Upper lobe of left lung (tissue), 6 donors: Measurements from ENCODE around the gene IL36G. TPM values are rescaled to one million over a fixed set of nuclear protein-coding genes. Genes with fewer than 3 reads are reported as not detected.

Experiments
- ATAC-seq, 2 donors: fragments of 200-7000 bp; cut with Tn5 transposase; one replicate each; pipeline ENCODE4 v1.9.1; 2022; ENCODE audit warnings: mild to moderate bottlenecking in 2 of 2, moderate library complexity in 2 of 2; ENCODE audit not compliant: low FRiP score in 2 of 2
- DNase-seq, 2 donors: peaks; one replicate each; pipeline ENCODE4 v3.0.0-alpha.2; 2019 to 2020
- H3K27ac ChIP-seq, 4 donors: fragments of 200-600 bp; sonication (generic); one replicate each; pipeline ENCODE4 v1.5.1; 2016 to 2019
- H3K27me3 ChIP-seq, 4 donors: fragments of 200-600 bp; sonication (generic); one replicate each; pipeline ENCODE4 v1.5.1; 2017 to 2019
- H3K36me3 ChIP-seq, 4 donors: fragments of 200-600 bp; sonication (generic); one replicate each; pipeline ENCODE4 v1.5.1; 2016 to 2019
- H3K4me1 ChIP-seq, 4 donors: fragments of 200-600 bp; sonication (generic); one replicate each; pipeline ENCODE4 v1.5.1; 2018 to 2019
- H3K4me3 ChIP-seq, 4 donors: fragments of 200-600 bp; sonication (generic); one replicate each; pipeline ENCODE4 v1.5.1; 2017 to 2019; ENCODE audit warnings: mild to moderate bottlenecking in 2 of 4, moderate library complexity in 1 of 4
- H3K9me3 ChIP-seq, 4 donors: fragments of 200-600 bp; sonication (generic); one replicate each; pipeline ENCODE4 v1.5.1; 2018 to 2019
- CTCF ChIP-seq, 6 experiments: fragments of 450-650 bp in 4 of 6; fragments of 200-600 bp in 2 of 6; sonication (generic) in 2 of 6; IDR thresholded peaks; one replicate each; pipeline ENCODE4 v1.5.1; 2016 to 2019; ENCODE audit warnings: antibody characterized with exemption in 6 of 6
- EP300 ChIP-seq, 4 donors: sonication (generic); formaldehyde crosslinking; IDR thresholded peaks; one replicate each; pipeline ENCODE4 v1.5.1; 2017; ENCODE audit warnings: antibody characterized with exemption in 4 of 4, control low read depth in 2 of 4
- POLR2A ChIP-seq, 4 donors: fragments of 450-650 bp; IDR thresholded peaks; one replicate each; pipeline ENCODE4 v1.5.1; 2016 to 2017; ENCODE audit warnings: antibody characterized with exemption in 4 of 4, mild to moderate bottlenecking in 2 of 4
- POLR2AphosphoS5 ChIP-seq, 2 donors: sonication (generic); formaldehyde crosslinking; IDR thresholded peaks; one replicate each; pipeline ENCODE4 v1.5.1; 2017; ENCODE audit warnings: antibody characterized with exemption in 2 of 2
- WGBS, 2 donors: methylation state at CpG; one replicate each; pipeline ENCODE4 v1.1.5; 2017 to 2018; 5-methylcytosine and 5-hydroxymethylcytosine counted together
- total RNA-seq, 6 donors: library from RNA; depleted of rRNA in 4 of 6; stranded (reverse); fragments of >200 nt in 4 of 6; gene quantifications; one replicate each; pipeline versions ENCODE4 v1.1.0 to v1.2.1, GENCODE V29; 2016 to 2021
- donor health status: DM: no; HTN: no; CAD: no; lungs with moderate emphysema.
- donor health status: DM: no; HTN: yes; CAD: no; lungs with severe emphysema.

Gene IL36G
- total RNA-seq, 6 donors from 2014 or later, result not detected

- no peaks in the 10 kb centered on the region for H3K9me3 ChIP-seq
- H3K4me3 ChIP-seq, result no peak overlapping the region
- ATAC-seq (no peak), DNase-seq (no peak)
- H3K36me3 ChIP-seq, result no peaks in the 10 kb centered on the region
- TF ChIP-seq CTCF (IDR thresholded peaks at IDR 0.05) (no peak), POLR2AphosphoS5 (IDR thresholded peaks at IDR 0.05) (no peak), EP300 (IDR thresholded peaks at IDR 0.05) (no peak), POLR2A (IDR thresholded peaks at IDR 0.05) (no peak)
- H3K27me3 ChIP-seq, result no peaks in the 10 kb centered on the region
- H3K27ac ChIP-seq, result no peak overlapping the region
- WGBS, 2 donors, result 69 to 79% methylated on average over 1 of the region's 1 CpG
- H3K4me1 ChIP-seq, result no peaks in the 10 kb centered on the region
These were observed 29.4 kb downstream of the IL36G start for GRCh38 chr2:113007250-113007649.

DNA sequence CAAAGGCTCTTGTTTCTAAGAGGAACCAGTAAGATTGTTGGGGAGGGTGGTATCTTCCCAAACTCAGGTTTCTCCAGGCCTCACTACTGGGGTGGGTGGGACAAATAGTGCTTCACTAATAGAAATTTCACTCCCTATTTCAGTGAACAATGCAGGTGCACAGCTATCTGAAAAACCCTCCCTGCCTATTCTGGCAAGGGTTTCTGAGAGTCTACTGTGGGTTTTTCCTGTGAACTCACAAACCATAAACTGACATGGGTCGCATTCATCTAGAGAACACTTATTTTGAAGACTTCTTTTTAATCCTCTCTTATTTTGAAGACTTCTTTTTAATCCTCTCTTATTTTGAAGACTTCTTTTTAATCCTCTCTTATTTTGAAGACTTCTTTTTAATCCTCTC lies 31.8 kb downstream of the IL36G start:
- WGBS, 2 donors, result 68 to 93% methylated on average over 1 of the region's 1 CpG
- TF ChIP-seq EP300 (IDR thresholded peaks at IDR 0.05) (no peak), POLR2A (IDR thresholded peaks at IDR 0.05) (no peak), POLR2AphosphoS5 (IDR thresholded peaks at IDR 0.05) (no peak), CTCF (IDR thresholded peaks at IDR 0.05) (no peak)

DNA sequence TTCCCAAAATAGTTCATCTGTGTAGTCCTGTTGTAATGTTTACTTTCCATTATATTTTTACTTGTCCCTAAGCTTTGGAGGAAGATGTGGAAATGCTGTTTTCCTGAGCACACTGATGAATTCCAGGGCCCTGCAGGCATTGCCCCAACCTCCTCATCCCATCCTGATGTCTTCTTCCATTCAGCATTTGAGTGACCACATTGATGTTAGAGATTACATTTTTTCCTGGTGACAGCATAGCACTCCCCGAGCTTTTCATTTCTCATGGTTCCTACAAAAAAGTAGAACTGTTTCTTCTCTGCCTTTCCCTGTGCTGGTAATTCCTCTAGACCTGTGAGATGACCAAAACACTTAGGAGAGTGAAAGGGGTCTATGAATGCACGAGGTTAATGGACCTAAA lies 32.3 kb downstream of the IL36G start:
- TF ChIP-seq CTCF (IDR thresholded peaks at IDR 0.05) (no peak), EP300 (IDR thresholded peaks at IDR 0.05) (no peak), POLR2AphosphoS5 (IDR thresholded peaks at IDR 0.05) (no peak), POLR2A (IDR thresholded peaks at IDR 0.05) (no peak)
- no peak for DNase-seq
- Histone ChIP-seq H3K4me1 (no peaks in the 10 kb centered on the region), H3K9me3 (no peaks in the 10 kb centered on the region), H3K4me3 (no peak overlapping the region), H3K27ac (no peak overlapping the region), H3K27me3 (no peaks in the 10 kb centered on the region), H3K36me3 (no peaks in the 10 kb centered on the region)
- WGBS, 2 donors, result 38 to 56% methylated on average over 2 of the region's 2 CpGs
- no peak for ATAC-seq

More for the DNA sequence above, 31.8 kb downstream of the IL36G start:
- H3K4me1 ChIP-seq, result no peaks in the 10 kb centered on the region
- H3K27me3 ChIP-seq, result no peaks in the 10 kb centered on the region
- H3K9me3 ChIP-seq, result no peaks in the 10 kb centered on the region
- ATAC-seq (no peak), DNase-seq (no peak)
- H3K27ac ChIP-seq, result no peak overlapping the region
- H3K4me3 ChIP-seq, result no peak overlapping the region
- no peaks in the 10 kb centered on the region for H3K36me3 ChIP-seq

DNA sequence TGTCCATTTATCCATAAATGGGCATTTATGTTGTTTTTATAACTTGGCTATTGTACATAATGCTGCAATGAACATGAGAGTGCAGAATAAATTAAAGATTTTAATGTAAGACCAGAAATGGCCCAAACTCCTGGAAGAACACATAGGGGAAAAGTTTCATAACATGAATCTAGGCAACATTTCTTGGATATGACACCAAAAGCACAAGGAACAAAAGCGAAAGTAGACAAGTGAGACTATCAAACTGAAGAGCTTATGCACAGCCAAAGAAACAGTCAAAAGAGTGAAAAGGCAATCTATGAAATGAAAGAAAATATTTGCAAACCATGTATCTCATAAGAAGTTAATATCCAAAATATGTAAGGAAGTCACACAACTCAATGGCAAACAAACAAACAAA lies 33.3 kb downstream of the IL36G start:
- ATAC-seq (no peak), DNase-seq (no peak)
- H3K4me3 ChIP-seq, result no peak overlapping the region
- H3K36me3 ChIP-seq, result no peaks in the 10 kb centered on the region
- H3K9me3 ChIP-seq, result no peaks in the 10 kb centered on the region
- no peaks in the 10 kb centered on the region for H3K4me1 ChIP-seq
- TF ChIP-seq EP300 (IDR thresholded peaks at IDR 0.05), result no peak
- TF ChIP-seq CTCF (IDR thresholded peaks at IDR 0.05), result no peak
- no peak for TF ChIP-seq POLR2AphosphoS5 (IDR thresholded peaks at IDR 0.05)
- no peak for TF ChIP-seq POLR2A (IDR thresholded peaks at IDR 0.05)
- H3K27ac ChIP-seq, result no peak overlapping the region
- WGBS, 2 donors, result 97 to 100% methylated on average over 1 of the region's 1 CpG
- no peaks in the 10 kb centered on the region for H3K27me3 ChIP-seq

DNA sequence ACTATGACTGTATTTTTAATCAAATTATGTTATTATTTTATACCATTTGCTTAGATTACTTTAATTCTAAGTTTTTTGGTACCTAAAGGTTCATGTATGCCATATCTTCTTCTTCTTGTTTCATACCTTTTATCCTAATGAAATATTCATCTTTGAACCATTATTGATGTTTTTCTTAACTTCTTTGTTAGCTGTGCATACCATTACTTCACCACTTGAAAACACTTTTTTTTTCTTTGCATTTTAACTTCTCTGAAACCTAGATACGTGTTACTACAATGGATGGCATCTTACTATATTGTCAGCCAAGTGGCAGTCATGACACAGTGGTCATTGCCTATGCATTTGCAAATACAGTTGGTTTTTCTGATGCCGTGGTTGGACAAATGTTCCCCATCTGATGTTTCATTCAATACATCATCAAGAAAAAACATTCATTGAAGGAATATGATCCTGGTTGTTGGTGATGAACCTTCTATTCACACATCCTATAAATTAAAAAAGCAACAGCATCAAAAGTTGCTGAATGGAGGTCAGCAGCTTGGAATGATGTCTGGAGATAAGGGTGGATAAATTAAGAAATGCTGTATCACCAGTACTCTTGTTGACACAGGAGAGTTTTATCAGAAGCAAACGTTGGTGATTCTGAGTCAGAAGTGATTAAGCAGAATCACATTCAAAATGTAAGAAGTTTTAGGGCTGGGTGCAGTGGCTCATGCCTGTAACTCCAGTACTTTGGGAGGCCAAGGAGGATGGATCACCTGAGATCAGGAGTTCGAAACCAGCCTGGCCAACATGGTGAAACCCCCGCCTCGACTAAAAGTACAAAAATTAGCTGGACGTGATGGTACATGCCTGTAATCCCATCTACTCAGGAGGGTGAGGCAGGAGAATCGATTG lies 34.9 kb downstream of the IL36G start:
- ATAC-seq (no peak), DNase-seq (no peak)
- Histone ChIP-seq H3K27ac (no peak overlapping the region), H3K4me3 (no peak overlapping the region), H3K27me3 (no peaks in the 10 kb centered on the region), H3K9me3 (no peaks in the 10 kb centered on the region), H3K36me3 (no peaks in the 10 kb centered on the region), H3K4me1 (no peaks in the 10 kb centered on the region)
- 77 to 81% methylated on average over 8 of the region's 8 CpGs for WGBS, 2 donors
- TF ChIP-seq POLR2A (IDR thresholded peaks at IDR 0.05), result no peak
- TF ChIP-seq CTCF (IDR thresholded peaks at IDR 0.05), result no peak
- TF ChIP-seq EP300 (IDR thresholded peaks at IDR 0.05), result no peak
- no peak for TF ChIP-seq POLR2AphosphoS5 (IDR thresholded peaks at IDR 0.05)
